ENCODE results near the gene IGFBPL1.
A peak's percentile ranks its signal among the peaks of the same experiment; 100 is the strongest.

GRCh38 chr9:38392235-38393127 lies 31.8 kb downstream of the IGFBPL1 start, which contains the start of gene ALDH1B1:
- TF ChIP-seq RAD21 (IDR thresholded peaks at IDR 0.05) (peak in 1 of 2 donors; percentile 10), NR2F2 (IDR thresholded peaks at IDR 0.05) (no peak), HNF4G (IDR thresholded peaks at IDR 0.05) (no peak), EGR1 (IDR thresholded peaks at IDR 0.05; ENCODE audit: low read depth in 2 of 2) (no peak), GABPA (IDR thresholded peaks at IDR 0.05 in 1 of 2, conservative IDR thresholded peaks at IDR 0.05 in 1 of 2) (no peak), ATF3 (IDR thresholded peaks at IDR 0.05) (no peak), TAF1 (conservative IDR thresholded peaks at IDR 0.05) (no peak), JUND (IDR thresholded peaks at IDR 0.05) (no peak), FOXA1 (IDR thresholded peaks at IDR 0.05) (no peak)
- TF ChIP-seq, protein P1, sequence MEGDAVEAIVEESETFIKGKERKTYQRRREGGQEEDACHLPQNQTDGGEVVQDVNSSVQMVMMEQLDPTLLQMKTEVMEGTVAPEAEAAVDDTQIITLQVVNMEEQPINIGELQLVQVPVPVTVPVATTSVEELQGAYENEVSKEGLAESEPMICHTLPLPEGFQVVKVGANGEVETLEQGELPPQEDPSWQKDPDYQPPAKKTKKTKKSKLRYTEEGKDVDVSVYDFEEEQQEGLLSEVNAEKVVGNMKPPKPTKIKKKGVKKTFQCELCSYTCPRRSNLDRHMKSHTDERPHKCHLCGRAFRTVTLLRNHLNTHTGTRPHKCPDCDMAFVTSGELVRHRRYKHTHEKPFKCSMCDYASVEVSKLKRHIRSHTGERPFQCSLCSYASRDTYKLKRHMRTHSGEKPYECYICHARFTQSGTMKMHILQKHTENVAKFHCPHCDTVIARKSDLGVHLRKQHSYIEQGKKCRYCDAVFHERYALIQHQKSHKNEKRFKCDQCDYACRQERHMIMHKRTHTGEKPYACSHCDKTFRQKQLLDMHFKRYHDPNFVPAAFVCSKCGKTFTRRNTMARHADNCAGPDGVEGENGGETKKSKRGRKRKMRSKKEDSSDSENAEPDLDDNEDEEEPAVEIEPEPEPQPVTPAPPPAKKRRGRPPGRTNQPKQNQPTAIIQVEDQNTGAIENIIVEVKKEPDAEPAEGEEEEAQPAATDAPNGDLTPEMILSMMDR (IDR thresholded peaks at IDR 0.05; ENCODE audit: low read depth, low read length, missing input control) = no peak
- TF ChIP-seq, protein P2, sequence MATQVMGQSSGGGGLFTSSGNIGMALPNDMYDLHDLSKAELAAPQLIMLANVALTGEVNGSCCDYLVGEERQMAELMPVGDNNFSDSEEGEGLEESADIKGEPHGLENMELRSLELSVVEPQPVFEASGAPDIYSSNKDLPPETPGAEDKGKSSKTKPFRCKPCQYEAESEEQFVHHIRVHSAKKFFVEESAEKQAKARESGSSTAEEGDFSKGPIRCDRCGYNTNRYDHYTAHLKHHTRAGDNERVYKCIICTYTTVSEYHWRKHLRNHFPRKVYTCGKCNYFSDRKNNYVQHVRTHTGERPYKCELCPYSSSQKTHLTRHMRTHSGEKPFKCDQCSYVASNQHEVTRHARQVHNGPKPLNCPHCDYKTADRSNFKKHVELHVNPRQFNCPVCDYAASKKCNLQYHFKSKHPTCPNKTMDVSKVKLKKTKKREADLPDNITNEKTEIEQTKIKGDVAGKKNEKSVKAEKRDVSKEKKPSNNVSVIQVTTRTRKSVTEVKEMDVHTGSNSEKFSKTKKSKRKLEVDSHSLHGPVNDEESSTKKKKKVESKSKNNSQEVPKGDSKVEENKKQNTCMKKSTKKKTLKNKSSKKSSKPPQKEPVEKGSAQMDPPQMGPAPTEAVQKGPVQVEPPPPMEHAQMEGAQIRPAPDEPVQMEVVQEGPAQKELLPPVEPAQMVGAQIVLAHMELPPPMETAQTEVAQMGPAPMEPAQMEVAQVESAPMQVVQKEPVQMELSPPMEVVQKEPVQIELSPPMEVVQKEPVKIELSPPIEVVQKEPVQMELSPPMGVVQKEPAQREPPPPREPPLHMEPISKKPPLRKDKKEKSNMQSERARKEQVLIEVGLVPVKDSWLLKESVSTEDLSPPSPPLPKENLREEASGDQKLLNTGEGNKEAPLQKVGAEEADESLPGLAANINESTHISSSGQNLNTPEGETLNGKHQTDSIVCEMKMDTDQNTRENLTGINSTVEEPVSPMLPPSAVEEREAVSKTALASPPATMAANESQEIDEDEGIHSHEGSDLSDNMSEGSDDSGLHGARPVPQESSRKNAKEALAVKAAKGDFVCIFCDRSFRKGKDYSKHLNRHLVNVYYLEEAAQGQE (IDR thresholded peaks at IDR 0.05) = peak; percentile 37

Measured in liver (tissue), 3 donors.